Smooth muscle cell (in vitro differentiated cells): ENCODE results near the gene ALDH3B2. TPM values are rescaled to one million over a fixed set of nuclear protein-coding genes. Genes with fewer than 3 reads are reported as not detected.

Source experiments
- DNase-seq: peaks from one replicate; lab custom pipeline; 2025; ENCODE audit not compliant: unreplicated experiment; lab: John Stamatoyannopoulos, UW
- H2AFZ ChIP-seq: fragments of 200-600 bp; sonication (generic); 2 replicates; pipeline ENCODE4 v1.6.0; 2016; ENCODE audit warnings: antibody characterized with exemption, low read depth, mild to moderate bottlenecking
- H3F3A ChIP-seq: fragments of 200-600 bp; sonication (generic); 2 replicates; pipeline ENCODE4 v1.6.0; 2017; ENCODE audit warnings: antibody characterized with exemption, low read depth
- H3K27ac ChIP-seq: fragments of 200-600 bp; sonication (generic); 2 replicates; pipeline ENCODE4 v1.5.1; 2016; ENCODE audit warnings: low read depth, mild to moderate bottlenecking
- H3K27me3 ChIP-seq: fragments of 200-600 bp; sonication (generic); 2 replicates; pipeline ENCODE4 v1.6.1; 2016; ENCODE audit warnings: low read depth, mild to moderate bottlenecking
- H3K36me3 ChIP-seq: fragments of 200-600 bp; sonication (generic); 2 replicates; pipeline ENCODE4 v1.5.1; 2016; ENCODE audit warnings: low read depth
- H3K4me1 ChIP-seq: fragments of 200-600 bp; sonication (generic); 2 replicates; pipeline ENCODE4 v1.5.1; 2016; ENCODE audit warnings: low read depth
- H3K4me2 ChIP-seq: fragments of 200-600 bp; sonication (generic); 2 replicates; pipeline ENCODE4 v1.6.0; 2016; ENCODE audit warnings: mild to moderate bottlenecking
- H3K4me3 ChIP-seq: fragments of 200-600 bp; sonication (generic); 2 replicates; pipeline ENCODE4 v1.5.1; 2016; ENCODE audit warnings: mild to moderate bottlenecking
- H3K79me2 ChIP-seq: fragments of 200-600 bp; sonication (generic); 2 replicates; pipeline ENCODE4 v1.6.0; 2016; ENCODE audit warnings: low read depth, mild to moderate bottlenecking
- H3K9ac ChIP-seq: fragments of 200-600 bp; sonication (generic); 2 replicates; pipeline ENCODE4 v1.6.0; 2016; ENCODE audit warnings: low read depth
- H3K9me3 ChIP-seq: fragments of 200-600 bp; sonication (generic); replicated peaks from 2 replicates; pipeline ENCODE4 v1.5.1; 2016; ENCODE audit warnings: low read depth
- H4K20me1 ChIP-seq: fragments of 200-600 bp; sonication (generic); 2 replicates; pipeline ENCODE4 v1.6.0; 2016; ENCODE audit warnings: low read depth
- WGBS: methylation state at CpG from one replicate; pipeline ENCODE4 v1.1.7; 2016; ENCODE audit warnings: low lambda C conversion rate; 5-methylcytosine and 5-hydroxymethylcytosine counted together
- polyA plus RNA-seq: library from polyadenylated mRNA; unstranded; fragments of >200 nt; fragmentation: Nextera tagmentation; extraction: Ambion mirVana; gene quantifications from 2 replicates; pipeline ENCODE4 v1.2.1, GENCODE V29; 2016
- total RNA-seq: library from RNA; depleted of rRNA; stranded (reverse); fragments of >200 nt; gene quantifications from 2 replicates; pipeline ENCODE4 v1.2.3, GENCODE V29; 2014
- TF ChIP-seq, protein P1 (sequence below): fragments of 200-600 bp; sonication (generic); IDR thresholded peaks from 2 replicates; pipeline ENCODE4 v1.5.1; 2017; ENCODE audit warnings: borderline replicate concordance, mild to moderate bottlenecking, antibody characterized with exemption; ENCODE audit not compliant: insufficient read depth, poor library complexity, severe bottlenecking

The ALDH3B2 gene
- total and polyA plus RNA-seq, 2 experiments from 2014 or later = 0.77 to 5.0 TPM

DNA sequence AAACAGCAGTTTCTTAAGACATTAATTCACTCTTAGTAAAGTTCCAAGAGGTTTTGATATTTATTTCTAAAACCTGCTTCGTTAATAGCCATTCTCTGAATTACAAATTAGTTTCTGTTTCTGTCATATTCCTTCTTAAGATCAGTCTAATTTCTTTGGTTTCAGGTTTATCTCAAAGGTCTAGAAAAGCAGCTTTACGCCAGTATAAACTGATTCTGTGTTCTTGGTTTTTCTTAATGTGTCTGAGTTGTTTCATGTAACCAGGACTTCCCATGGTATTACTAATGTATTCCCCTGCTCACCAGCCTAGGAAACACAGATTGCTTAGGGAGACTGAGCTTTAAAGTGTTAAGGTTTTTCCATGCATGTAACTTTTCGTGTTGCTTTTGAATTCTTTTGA, 17.1 kb downstream of the ALDH3B2 start:
- H3K27me3 ChIP-seq = no peaks in the 10 kb centered on the region

DNA sequence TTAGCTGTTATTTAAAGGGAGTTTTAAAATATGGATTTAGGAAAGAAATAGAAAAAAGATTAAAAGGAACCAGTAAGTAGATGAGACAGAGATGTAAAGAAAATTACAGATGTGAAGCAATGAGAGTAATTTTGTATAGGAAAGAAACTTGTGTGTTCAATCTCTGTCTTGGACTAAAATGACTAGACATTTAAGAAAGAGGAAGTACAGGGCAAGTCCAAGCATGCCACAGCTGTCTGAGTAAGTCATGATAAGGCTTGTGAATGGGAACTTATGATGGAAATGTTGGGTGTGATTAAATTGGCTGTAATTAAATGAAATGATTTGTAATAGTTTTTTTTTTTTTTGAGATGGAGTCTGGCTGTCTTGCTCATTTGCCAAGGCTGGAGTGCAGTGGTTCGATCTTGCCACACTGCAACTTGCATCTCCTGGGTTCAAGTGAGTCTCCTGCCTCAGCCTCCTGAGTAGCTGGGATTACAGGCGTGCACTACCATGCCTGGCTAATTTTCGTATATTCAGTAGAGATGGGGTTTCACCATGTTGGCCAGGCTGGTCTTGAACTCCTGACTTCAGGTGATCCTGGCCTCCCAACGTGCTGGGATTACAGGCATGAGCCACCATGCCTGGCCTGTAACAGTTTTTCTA, 18.0 kb downstream of the ALDH3B2 start:
- 89% methylated on average over 4 of the region's 4 CpGs for WGBS
- H4K20me1 ChIP-seq = no peaks in the 10 kb centered on the region
- no peaks in the 10 kb centered on the region for H3K36me3 ChIP-seq
- no peaks in the 10 kb centered on the region for H3F3A ChIP-seq
- H3K9ac ChIP-seq = no peak overlapping the region
- no peak overlapping the region for H3K4me2 ChIP-seq
- H3K79me2 ChIP-seq = no peaks in the 10 kb centered on the region
- H3K9me3 ChIP-seq = no peaks in the 10 kb centered on the region
- H3K4me3 ChIP-seq = no peak overlapping the region
- no peak overlapping the region for H3K27ac ChIP-seq
- DNase-seq = no peak
- no peaks in the 10 kb centered on the region for H3K27me3 ChIP-seq
- no peaks in the 10 kb centered on the region for H3K4me1 ChIP-seq
- no peak overlapping the region for H2AFZ ChIP-seq
- TF ChIP-seq, protein P1, sequence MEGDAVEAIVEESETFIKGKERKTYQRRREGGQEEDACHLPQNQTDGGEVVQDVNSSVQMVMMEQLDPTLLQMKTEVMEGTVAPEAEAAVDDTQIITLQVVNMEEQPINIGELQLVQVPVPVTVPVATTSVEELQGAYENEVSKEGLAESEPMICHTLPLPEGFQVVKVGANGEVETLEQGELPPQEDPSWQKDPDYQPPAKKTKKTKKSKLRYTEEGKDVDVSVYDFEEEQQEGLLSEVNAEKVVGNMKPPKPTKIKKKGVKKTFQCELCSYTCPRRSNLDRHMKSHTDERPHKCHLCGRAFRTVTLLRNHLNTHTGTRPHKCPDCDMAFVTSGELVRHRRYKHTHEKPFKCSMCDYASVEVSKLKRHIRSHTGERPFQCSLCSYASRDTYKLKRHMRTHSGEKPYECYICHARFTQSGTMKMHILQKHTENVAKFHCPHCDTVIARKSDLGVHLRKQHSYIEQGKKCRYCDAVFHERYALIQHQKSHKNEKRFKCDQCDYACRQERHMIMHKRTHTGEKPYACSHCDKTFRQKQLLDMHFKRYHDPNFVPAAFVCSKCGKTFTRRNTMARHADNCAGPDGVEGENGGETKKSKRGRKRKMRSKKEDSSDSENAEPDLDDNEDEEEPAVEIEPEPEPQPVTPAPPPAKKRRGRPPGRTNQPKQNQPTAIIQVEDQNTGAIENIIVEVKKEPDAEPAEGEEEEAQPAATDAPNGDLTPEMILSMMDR = no peak

More for the DNA sequence above, 17.1 kb downstream of the ALDH3B2 start:
- Histone ChIP-seq H3K4me3 (no peak overlapping the region), H3K4me1 (no peaks in the 10 kb centered on the region), H3K9ac (no peak overlapping the region), H3F3A (no peaks in the 10 kb centered on the region), H3K27ac (no peak overlapping the region), H3K79me2 (no peaks in the 10 kb centered on the region), H3K36me3 (no peaks in the 10 kb centered on the region), H3K9me3 (no peaks in the 10 kb centered on the region), H3K4me2 (no peak overlapping the region), H2AFZ (no peak overlapping the region), H4K20me1 (no peaks in the 10 kb centered on the region)
- 57% methylated on average over 3 of the region's 3 CpGs for WGBS
- DNase-seq = no peak
- TF ChIP-seq, protein P1 = no peak

DNA sequence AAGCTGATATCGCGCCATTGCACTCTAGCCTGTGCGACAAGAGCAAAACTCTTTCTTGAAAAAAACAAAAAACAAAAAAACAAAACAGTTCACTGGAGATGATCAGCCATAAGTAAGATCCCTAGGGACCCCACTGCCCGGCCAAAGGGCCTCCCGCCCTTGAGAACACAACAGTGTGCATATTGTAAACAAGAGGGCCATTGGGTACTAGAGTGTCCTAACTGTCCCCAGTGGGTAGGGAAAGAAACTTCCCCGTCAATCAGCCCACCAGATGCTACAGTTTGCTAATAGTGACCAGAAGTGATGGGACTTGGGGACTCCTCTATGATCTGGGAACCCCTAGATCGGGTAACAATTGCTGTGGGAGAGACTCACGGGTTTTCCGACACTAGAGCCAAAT, 20.2 kb downstream of the ALDH3B2 start:
- Histone ChIP-seq H3K27ac (no peak overlapping the region), H3K4me1 (no peaks in the 10 kb centered on the region), H3F3A (no peaks in the 10 kb centered on the region), H3K9ac (no peak overlapping the region), H3K4me3 (no peak overlapping the region), H3K9me3 (no peaks in the 10 kb centered on the region), H4K20me1 (no peaks in the 10 kb centered on the region), H2AFZ (no peak overlapping the region), H3K27me3 (no peaks in the 10 kb centered on the region), H3K36me3 (no peaks in the 10 kb centered on the region), H3K79me2 (no peaks in the 10 kb centered on the region), H3K4me2 (no peak overlapping the region)
- DNase-seq = no peak
- TF ChIP-seq, protein P1 = no peak
- WGBS = 83% methylated on average over 9 of the region's 9 CpGs
